Activated T-cell treated with anti-CD3 and anti-CD28 coated beads, Interleukin-2, amount 50 U/mL, for 24 hours (primary cell): ENCODE results near the gene TPRX2.
"Not testable (repeated sequence)": the region's sequence is repeated elsewhere in the genome, so short reads cannot be mapped to it uniquely, and the experiment has no call there.

Experiments
- DNase-seq: peaks from one replicate; pipeline ENCODE4 v3.0.0-alpha.2; 2020
- H3K27ac Mint-ChIP-seq: 2 replicates; pipeline ENCODE4 v1.8.0; 2020; ENCODE audit warnings: mild to moderate bottlenecking, mixed read lengths
- H3K27me3 Mint-ChIP-seq: 2 replicates; pipeline ENCODE4 v1.8.0; 2020; ENCODE audit warnings: mixed read lengths
- H3K36me3 Mint-ChIP-seq: 2 replicates; pipeline ENCODE4 v1.8.0; 2020; ENCODE audit warnings: low read depth, mixed read lengths
- H3K4me1 Mint-ChIP-seq: 2 replicates; pipeline ENCODE4 v1.8.0; 2020; ENCODE audit warnings: low read depth, mixed read lengths
- H3K4me3 Mint-ChIP-seq: 2 replicates; pipeline ENCODE4 v1.8.0; 2020; ENCODE audit warnings: mild to moderate bottlenecking, moderate library complexity, mixed read lengths
- H3K9me3 Mint-ChIP-seq: 2 replicates; pipeline ENCODE4 v1.8.0; 2020; ENCODE audit warnings: mixed read lengths

Gene TPRX2

GRCh38 chr19:47848425-47848822 is 10.6 kb upstream of the TPRX2 start:
- no peak overlapping the region for H3K4me3 Mint-ChIP-seq
- H3K4me1 Mint-ChIP-seq, result peaks cover 8% of the 10 kb centered on the region
- no peak overlapping the region for H3K27ac Mint-ChIP-seq
- H3K9me3 Mint-ChIP-seq, result no peaks in the 10 kb centered on the region
- DNase-seq, result no peak
- no peaks in the 10 kb centered on the region for H3K36me3 Mint-ChIP-seq
- peaks cover 48% of the 10 kb centered on the region for H3K27me3 Mint-ChIP-seq

GRCh38 chr19:47848823-47849473 is 10.1 kb upstream of the TPRX2 start:
- no peaks in the 10 kb centered on the region for H3K36me3 Mint-ChIP-seq
- no peaks in the 10 kb centered on the region for H3K9me3 Mint-ChIP-seq
- H3K4me1 Mint-ChIP-seq, result peaks cover 8% of the 10 kb centered on the region
- no peak overlapping the region for H3K27ac Mint-ChIP-seq
- peak; percentile 45 for DNase-seq
- H3K4me3 Mint-ChIP-seq, result peak overlapping the region; percentile 25
- H3K27me3 Mint-ChIP-seq, result peaks cover 53% of the 10 kb centered on the region

- Mint-ChIP-seq H3K36me3 (no peaks in the 10 kb centered on the region), H3K4me1 (peaks cover 12% of the 10 kb centered on the region), H3K27me3 (peaks cover 54% of the 10 kb centered on the region), H3K9me3 (no peaks in the 10 kb centered on the region), H3K4me3 (no peak overlapping the region), H3K27ac (no peak overlapping the region)
- DNase-seq, result no peak
These were observed 6.0 kb upstream of the TPRX2 start for GRCh38 chr19:47853003-47853402.

GRCh38 chr19:47854459-47854858 is 4.6 kb upstream of the TPRX2 start:
- no peak for DNase-seq
- no peak overlapping the region for H3K27ac Mint-ChIP-seq
- H3K36me3 Mint-ChIP-seq, result no peaks in the 10 kb centered on the region
- H3K4me1 Mint-ChIP-seq, result peaks cover 7% of the 10 kb centered on the region
- H3K9me3 Mint-ChIP-seq, result no peaks in the 10 kb centered on the region
- H3K27me3 Mint-ChIP-seq, result peaks cover 47% of the 10 kb centered on the region
- no peak overlapping the region for H3K4me3 Mint-ChIP-seq

GRCh38 chr19:47858231-47858630 is 804 bp upstream of the TPRX2 start:
- not testable (repeated sequence) for H3K36me3 Mint-ChIP-seq, H3K9me3 Mint-ChIP-seq, DNase-seq, H3K4me3 Mint-ChIP-seq, H3K27ac Mint-ChIP-seq, H3K4me1 Mint-ChIP-seq
- peaks cover 38% of the 10 kb centered on the region for H3K27me3 Mint-ChIP-seq

- DNase-seq, H3K27ac Mint-ChIP-seq, H3K36me3 Mint-ChIP-seq, H3K9me3 Mint-ChIP-seq, H3K4me1 Mint-ChIP-seq, H3K4me3 Mint-ChIP-seq: not testable (repeated sequence)
- peaks cover 35% of the 10 kb centered on the region for H3K27me3 Mint-ChIP-seq
These were observed 803 bp downstream of the TPRX2 start for GRCh38 chr19:47859838-47860237.

- H3K4me1 Mint-ChIP-seq, result no peaks in the 10 kb centered on the region
- H3K27me3 Mint-ChIP-seq, result peaks cover 39% of the 10 kb centered on the region
- H3K4me3 Mint-ChIP-seq, result no peak overlapping the region
- DNase-seq, result no peak
- no peak overlapping the region for H3K27ac Mint-ChIP-seq
- no peaks in the 10 kb centered on the region for H3K36me3 Mint-ChIP-seq
- H3K9me3 Mint-ChIP-seq, result peaks cover 3% of the 10 kb centered on the region
These were observed 1.7 kb downstream of the TPRX2 start for GRCh38 chr19:47860602-47861297.

- Mint-ChIP-seq H3K27me3 (peaks cover 32% of the 10 kb centered on the region), H3K36me3 (no peaks in the 10 kb centered on the region), H3K9me3 (peaks cover 3% of the 10 kb centered on the region), H3K4me3 (no peak overlapping the region), H3K4me1 (no peaks in the 10 kb centered on the region), H3K27ac (no peak overlapping the region)
- DNase-seq, result no peak
These were observed 2.6 kb downstream of the TPRX2 start for GRCh38 chr19:47861630-47862029.

GRCh38 chr19:47863514-47863936 is 4.5 kb downstream of the TPRX2 start:
- peaks cover 29% of the 10 kb centered on the region for H3K27me3 Mint-ChIP-seq
- H3K4me3 Mint-ChIP-seq, result no peak overlapping the region
- DNase-seq, result peak; percentile 91
- H3K9me3 Mint-ChIP-seq, result peaks cover 3% of the 10 kb centered on the region
- no peak overlapping the region for H3K27ac Mint-ChIP-seq
- no peaks in the 10 kb centered on the region for H3K4me1 Mint-ChIP-seq
- H3K36me3 Mint-ChIP-seq, result no peaks in the 10 kb centered on the region

GRCh38 chr19:47865166-47865565 is 6.1 kb downstream of the TPRX2 start:
- peaks cover 2% of the 10 kb centered on the region for H3K4me1 Mint-ChIP-seq
- H3K27ac Mint-ChIP-seq, result no peak overlapping the region
- no peaks in the 10 kb centered on the region for H3K36me3 Mint-ChIP-seq
- H3K27me3 Mint-ChIP-seq, result peaks cover 25% of the 10 kb centered on the region
- no peak for DNase-seq
- H3K9me3 Mint-ChIP-seq, result peaks cover 3% of the 10 kb centered on the region
- no peak overlapping the region for H3K4me3 Mint-ChIP-seq

- Mint-ChIP-seq H3K36me3 (no peaks in the 10 kb centered on the region), H3K27ac (no peak overlapping the region), H3K4me1 (no peaks in the 10 kb centered on the region), H3K27me3 (peaks cover 38% of the 10 kb centered on the region), H3K9me3 (peaks cover 4% of the 10 kb centered on the region), H3K4me3 (no peak overlapping the region)
- DNase-seq, result no peak
These were observed 19.9 kb downstream of the TPRX2 start for GRCh38 chr19:47878906-47879305.

GRCh38 chr19:47879385-47879784 is 20.4 kb downstream of the TPRX2 start:
- H3K4me3 Mint-ChIP-seq, H3K27ac Mint-ChIP-seq, H3K36me3 Mint-ChIP-seq: not testable (repeated sequence)

GRCh38 chr19:47881757-47882156 is 22.7 kb downstream of the TPRX2 start:
- Mint-ChIP-seq H3K27ac (no peak overlapping the region), H3K36me3 (no peaks in the 10 kb centered on the region), H3K4me1 (no peaks in the 10 kb centered on the region), H3K27me3 (peaks cover 39% of the 10 kb centered on the region), H3K4me3 (no peak overlapping the region), H3K9me3 (peaks cover 4% of the 10 kb centered on the region)
- no peak for DNase-seq

More at GRCh38 chr19:47879385-47879784, 20.4 kb downstream of the TPRX2 start:
- peaks cover 34% of the 10 kb centered on the region for H3K27me3 Mint-ChIP-seq
- H3K4me1 Mint-ChIP-seq, DNase-seq, H3K9me3 Mint-ChIP-seq: not testable (repeated sequence)

- DNase-seq, result no peak
- Mint-ChIP-seq H3K36me3 (no peaks in the 10 kb centered on the region), H3K27ac (no peak overlapping the region), H3K27me3 (peaks cover 41% of the 10 kb centered on the region), H3K4me3 (no peak overlapping the region), H3K4me1 (no peaks in the 10 kb centered on the region), H3K9me3 (peaks cover 4% of the 10 kb centered on the region)
These were observed 23.9 kb downstream of the TPRX2 start for GRCh38 chr19:47882890-47883289.

- H3K4me3 Mint-ChIP-seq, result no peak overlapping the region
- no peaks in the 10 kb centered on the region for H3K36me3 Mint-ChIP-seq
- no peaks in the 10 kb centered on the region for H3K9me3 Mint-ChIP-seq
- no peak overlapping the region for H3K27ac Mint-ChIP-seq
- H3K4me1 Mint-ChIP-seq, result no peaks in the 10 kb centered on the region
- no peak for DNase-seq
- peaks cover 32% of the 10 kb centered on the region for H3K27me3 Mint-ChIP-seq
These were observed 26.0 kb downstream of the TPRX2 start for GRCh38 chr19:47885067-47885463.
